DND-41 (cell line): ENCODE measurements around the gene ATP6V1C2.

Experiments used
- ATAC-seq: fragments of 200-7000 bp; cut with Tn5 transposase; 3 replicates; pipeline ENCODE4 v1.9.1; 2021; ENCODE audit warnings: low read depth; ENCODE audit not compliant: insufficient read depth
- DNase-seq: peaks from one replicate; pipeline ENCODE4 v3.0.0-alpha.2; 2020
- H2AFZ ChIP-seq: 2 replicates; pipeline ENCODE4 v1.6.0; 2012; ENCODE audit warnings: low read depth, low read length
- H3K27ac ChIP-seq: 2 replicates; pipeline ENCODE4 v1.5.1; 2012; ENCODE audit warnings: low read length, inconsistent platforms
- H3K27me3 ChIP-seq: fragments of 200-600 bp; sonication (generic); 2 replicates; pipeline ENCODE4 v1.6.0; 2012; ENCODE audit warnings: low read length, mild to moderate bottlenecking, inconsistent platforms; ENCODE audit not compliant: insufficient read depth, poor library complexity
- H3K36me3 ChIP-seq: 2 replicates; pipeline ENCODE4 v1.5.1; 2012; ENCODE audit warnings: low read length, inconsistent platforms; ENCODE audit not compliant: insufficient read depth
- H3K4me1 ChIP-seq: 2 replicates; pipeline ENCODE4 v1.5.1; 2012; ENCODE audit warnings: mild to moderate bottlenecking, low read length; ENCODE audit not compliant: insufficient read depth
- H3K4me2 ChIP-seq: 2 replicates; pipeline ENCODE4 v1.6.0; 2012; ENCODE audit warnings: mild to moderate bottlenecking, moderate library complexity, low read length, inconsistent platforms; ENCODE audit not compliant: insufficient read depth
- H3K4me3 ChIP-seq, 2 experiments: fragments of 200-600 bp in 1 of 2; shearing (Covaris generic) in 1 of 2; 2 replicates each; pipeline ENCODE4 v1.5.1; 2012 to 2016; ENCODE audit warnings: inconsistent platforms in 2 of 2, low read length in 2 of 2, mild to moderate bottlenecking in 2 of 2, low read depth in 1 of 2, moderate library complexity in 1 of 2
- H3K79me2 ChIP-seq: 2 replicates; pipeline ENCODE4 v1.6.0; 2012; ENCODE audit warnings: low read length, inconsistent platforms; ENCODE audit not compliant: insufficient read depth
- H3K9ac ChIP-seq: 2 replicates; pipeline ENCODE4 v1.6.0; 2012; ENCODE audit warnings: low read depth, mild to moderate bottlenecking, inconsistent platforms, low read length, moderate library complexity
- H3K9me3 ChIP-seq: 2 replicates; pipeline ENCODE4 v1.5.1; 2012; ENCODE audit warnings: low read length, moderate library complexity, mild to moderate bottlenecking, inconsistent platforms; ENCODE audit not compliant: insufficient read depth, severe bottlenecking
- H4K20me1 ChIP-seq: 2 replicates; pipeline ENCODE4 v1.6.0; 2012; ENCODE audit warnings: low read length; ENCODE audit not compliant: insufficient read depth
- CTCF ChIP-seq: IDR thresholded peaks from 2 replicates; pipeline ENCODE4 v1.5.1; 2012; ENCODE audit warnings: borderline replicate concordance, low read length, moderate library complexity, mild to moderate bottlenecking; ENCODE audit not compliant: poor library complexity, severe bottlenecking; ENCODE audit errors: extremely low read depth
- EZH2 ChIP-seq: IDR thresholded peaks from 3 replicates; pipeline ENCODE4 v1.6.1; 2012; ENCODE audit warnings: borderline replicate concordance, low read depth, mild to moderate bottlenecking, moderate library complexity, low read length, inconsistent platforms; ENCODE audit not compliant: severe bottlenecking

Gene ATP6V1C2

GRCh38 chr2:10826026-10826425, 104.6 kb downstream of the ATP6V1C2 start:
- Histone ChIP-seq H4K20me1 (peaks cover 5% of the 10 kb centered on the region; the same call in 1 of the 2 replicates), H3K4me2 (no peak overlapping the region), H3K36me3 (no peaks in the 10 kb centered on the region), H3K4me1 (no peaks in the 10 kb centered on the region), H3K79me2 (no peaks in the 10 kb centered on the region), H3K27me3 (peaks cover 26% of the 10 kb centered on the region), H3K9me3 (no peaks in the 10 kb centered on the region), H3K4me3 (no peak overlapping the region), H3K9ac (no peak overlapping the region), H3K27ac (no peak overlapping the region), H2AFZ (no peak overlapping the region)
- ATAC-seq = no peak
- DNase-seq = no peak
- no peak for TF ChIP-seq EZH2
- no peak for TF ChIP-seq CTCF

- Histone ChIP-seq H3K27ac (no peak overlapping the region), H3K36me3 (no peaks in the 10 kb centered on the region), H3K9me3 (no peaks in the 10 kb centered on the region), H3K4me1 (no peaks in the 10 kb centered on the region), H3K4me3 (no peak overlapping the region), H2AFZ (no peak overlapping the region), H3K4me2 (no peak overlapping the region), H3K27me3 (peaks cover 26% of the 10 kb centered on the region), H3K9ac (no peak overlapping the region), H4K20me1 (peaks cover 5% of the 10 kb centered on the region), H3K79me2 (no peaks in the 10 kb centered on the region)
- no peak for ATAC-seq
- DNase-seq = no peak
- TF ChIP-seq EZH2 (no peak), CTCF (no peak)
Measured at GRCh38 chr2:10826625-10827024, 105.2 kb downstream of the ATP6V1C2 start.

- no peak overlapping the region for H3K27ac ChIP-seq
- H3K4me2 ChIP-seq = no peak overlapping the region
- no peak overlapping the region for H2AFZ ChIP-seq
- H4K20me1 ChIP-seq = peaks cover 5% of the 10 kb centered on the region
- TF ChIP-seq CTCF (no peak), EZH2 (no peak)
- H3K27me3 ChIP-seq = peaks cover 26% of the 10 kb centered on the region
- no peaks in the 10 kb centered on the region for H3K79me2 ChIP-seq
- no peak overlapping the region for H3K9ac ChIP-seq
- H3K4me3 ChIP-seq = no peak overlapping the region
- no peak for ATAC-seq
- H3K36me3 ChIP-seq = no peaks in the 10 kb centered on the region
- no peaks in the 10 kb centered on the region for H3K9me3 ChIP-seq
- no peak for DNase-seq
- H3K4me1 ChIP-seq = peaks cover 3% of the 10 kb centered on the region
Measured at GRCh38 chr2:10828346-10828745, 106.9 kb downstream of the ATP6V1C2 start.

GRCh38 chr2:10829299-10829698, 107.9 kb downstream of the ATP6V1C2 start:
- Histone ChIP-seq H3K4me3 (no peak overlapping the region), H3K9me3 (no peaks in the 10 kb centered on the region), H4K20me1 (peaks cover 5% of the 10 kb centered on the region; the same call in 1 of the 2 replicates), H3K27me3 (peaks cover 26% of the 10 kb centered on the region), H3K79me2 (no peaks in the 10 kb centered on the region), H3K4me2 (no peak overlapping the region), H3K27ac (no peak overlapping the region), H3K9ac (no peak overlapping the region), H2AFZ (no peak overlapping the region), H3K36me3 (no peaks in the 10 kb centered on the region), H3K4me1 (peaks cover 3% of the 10 kb centered on the region)
- no peak for ATAC-seq
- DNase-seq = no peak
- TF ChIP-seq CTCF (no peak), EZH2 (no peak)
